H9 (cell line): Measurements from ENCODE around the gene TRIO. TPM values are rescaled to one million over a fixed set of nuclear protein-coding genes. Genes with fewer than 3 reads are reported as not detected.

ENCODE experiments used
- DNase-seq: peaks from one replicate; pipeline ENCODE4 v3.0.0-alpha.2; 2017
- H2AFZ ChIP-seq: one replicate; pipeline ENCODE4 v1.6.1; 2013; ENCODE audit warnings: mild to moderate bottlenecking, low read length, control low read depth, moderate library complexity
- H2AK5ac ChIP-seq: 2 replicates; pipeline ENCODE4 v1.6.1; 2013; ENCODE audit warnings: low read length, control low read depth, mixed read lengths; ENCODE audit not compliant: insufficient read length
- H2BK120ac ChIP-seq: one replicate; pipeline ENCODE4 v1.6.1; 2013; ENCODE audit warnings: low read depth, mild to moderate bottlenecking, low read length, control low read depth, inconsistent platforms; ENCODE audit not compliant: poor library complexity, severe bottlenecking
- H2BK12ac ChIP-seq: 2 replicates; pipeline ENCODE4 v1.6.1; 2013; ENCODE audit warnings: low read length, control low read depth, mixed read lengths, low read depth; ENCODE audit not compliant: insufficient read length
- H2BK15ac ChIP-seq: 2 replicates; pipeline ENCODE4 v1.6.1; 2013; ENCODE audit warnings: low read depth, low read length, control low read depth
- H2BK20ac ChIP-seq: one replicate; pipeline ENCODE4 v1.6.1; 2013; ENCODE audit warnings: low read depth, mild to moderate bottlenecking, low read length, control low read depth, inconsistent platforms; ENCODE audit not compliant: poor library complexity, severe bottlenecking
- H2BK5ac ChIP-seq: 2 replicates; pipeline ENCODE4 v1.6.1; 2013; ENCODE audit warnings: low read length, control low read depth, mixed read lengths; ENCODE audit not compliant: insufficient read length
- H3K14ac ChIP-seq: 2 replicates; pipeline ENCODE4 v1.6.1; 2013; ENCODE audit warnings: low read length, control low read depth; ENCODE audit not compliant: insufficient read depth
- H3K18ac ChIP-seq: 2 replicates; pipeline ENCODE4 v1.6.1; 2013; ENCODE audit warnings: low read depth, mild to moderate bottlenecking, mixed read lengths, low read length, control low read depth; ENCODE audit not compliant: insufficient read length
- H3K23ac ChIP-seq: 2 replicates; pipeline ENCODE4 v1.6.1; 2013; ENCODE audit warnings: low read length, control low read depth, mixed read lengths, low read depth; ENCODE audit not compliant: insufficient read length
- H3K23me2 ChIP-seq: 2 replicates; pipeline ENCODE4 v1.6.1; 2013; ENCODE audit warnings: low read depth, mild to moderate bottlenecking, mixed read lengths, low read length, control low read depth; ENCODE audit not compliant: insufficient read length, poor library complexity, severe bottlenecking
- H3K27ac ChIP-seq: 2 replicates; pipeline ENCODE4 v1.5.1; 2013; ENCODE audit warnings: low read length, control low read depth, mixed read lengths, low read depth; ENCODE audit not compliant: insufficient read length
- H3K27me3 ChIP-seq: 2 replicates; pipeline ENCODE4 v1.6.1; 2013; ENCODE audit warnings: low read length, control low read depth, inconsistent platforms; ENCODE audit not compliant: insufficient read depth
- H3K4ac ChIP-seq: 2 replicates; pipeline ENCODE4 v1.6.1; 2013; ENCODE audit warnings: low read depth, mild to moderate bottlenecking, control low read depth, inconsistent platforms, low read length, moderate library complexity
- H3K4me1 ChIP-seq: 2 replicates; pipeline ENCODE4 v1.6.1; 2013; ENCODE audit warnings: low read length, control low read depth, inconsistent platforms; ENCODE audit not compliant: insufficient read depth
- H3K4me2 ChIP-seq: 2 replicates; pipeline ENCODE4 v1.6.1; 2013; ENCODE audit warnings: low read length, control low read depth, mixed read lengths; ENCODE audit not compliant: insufficient read length, insufficient read depth
- H3K56ac ChIP-seq: 2 replicates; pipeline ENCODE4 v1.6.1; 2013; ENCODE audit warnings: low read depth, mild to moderate bottlenecking, mixed read lengths, low read length, control low read depth; ENCODE audit not compliant: insufficient read length
- H3K79me1 ChIP-seq: 2 replicates; pipeline ENCODE4 v1.6.1; 2013; ENCODE audit warnings: low read depth, mild to moderate bottlenecking, moderate library complexity, low read length, control low read depth, inconsistent platforms; ENCODE audit not compliant: insufficient read depth, poor library complexity, severe bottlenecking
- H3K79me2 ChIP-seq: 2 replicates; pipeline ENCODE4 v1.6.1; 2013; ENCODE audit warnings: low read length, control low read depth, inconsistent platforms; ENCODE audit not compliant: insufficient read depth
- H3K9ac ChIP-seq: 2 replicates; pipeline ENCODE4 v1.6.1; 2013; ENCODE audit warnings: low read length, control low read depth, mixed read lengths; ENCODE audit not compliant: insufficient read length; ENCODE audit errors: extremely low read depth
- H3K9me3 ChIP-seq: one replicate; pipeline ENCODE4 v1.6.1; 2013; ENCODE audit warnings: low read depth, low read length, inconsistent platforms; ENCODE audit not compliant: control insufficient read depth
- H3T11ph ChIP-seq: one replicate; pipeline ENCODE4 v1.6.1; 2013; ENCODE audit warnings: mild to moderate bottlenecking, low read length, control low read depth, inconsistent platforms
- H4K20me1 ChIP-seq: one replicate; pipeline ENCODE4 v1.6.1; 2013; ENCODE audit not compliant: control insufficient read depth, insufficient read length, insufficient read depth
- H4K5ac ChIP-seq: 2 replicates; pipeline ENCODE4 v1.6.1; 2013; ENCODE audit warnings: low read depth, mild to moderate bottlenecking, mixed read lengths, low read length, control low read depth; ENCODE audit not compliant: insufficient read length
- H4K8ac ChIP-seq: replicated peaks from 2 replicates; pipeline ENCODE4 v1.6.1; 2013; ENCODE audit warnings: low read length, control low read depth, mixed read lengths, low read depth; ENCODE audit not compliant: insufficient read length
- H4K91ac ChIP-seq: 2 replicates; pipeline ENCODE4 v1.6.1; 2013; ENCODE audit warnings: low read depth, mild to moderate bottlenecking, moderate library complexity, mixed read lengths, low read length, control low read depth; ENCODE audit not compliant: insufficient read length
- H3K27ac Mint-ChIP-seq, 3 experiments: 2 replicates in 2 of 3; 3 replicates in 1 of 3; pipeline ENCODE4 v1.8.0; 2020 to 2021; ENCODE audit warnings: mixed read lengths in 3 of 3, mild to moderate bottlenecking in 1 of 3, moderate library complexity in 1 of 3
- H3K27me3 Mint-ChIP-seq: 2 replicates; pipeline ENCODE4 v1.8.0; 2021; ENCODE audit warnings: low read depth, mild to moderate bottlenecking, moderate library complexity, mixed read lengths
- H3K36me3 Mint-ChIP-seq, 3 experiments: 2 replicates in 2 of 3; 3 replicates in 1 of 3; pipeline ENCODE4 v1.8.0; 2020 to 2021; ENCODE audit warnings: low read depth in 3 of 3, mixed read lengths in 3 of 3; ENCODE audit not compliant: insufficient read depth in 1 of 3
- H3K4me1 Mint-ChIP-seq, 2 experiments: 2 replicates each; pipeline ENCODE4 v1.8.0; 2020; ENCODE audit warnings: mixed read lengths in 2 of 2
- H3K4me3 Mint-ChIP-seq, 2 experiments: 2 replicates in 1 of 2; 3 replicates in 1 of 2; pipeline ENCODE4 v1.8.0; 2020 to 2021; ENCODE audit warnings: mild to moderate bottlenecking in 2 of 2, mixed read lengths in 2 of 2, moderate library complexity in 1 of 2
- H3K9me3 Mint-ChIP-seq, 2 experiments: 2 replicates in 1 of 2; 3 replicates in 1 of 2; pipeline ENCODE4 v1.8.0; 2020; ENCODE audit warnings: mild to moderate bottlenecking in 2 of 2, mixed read lengths in 2 of 2, moderate library complexity in 1 of 2
- CTCF ChIP-seq: fragments of 200-600 bp; sonication (generic); conservative IDR thresholded peaks from 3 replicates; pipeline ENCODE4 v1.8.0; 2021; ENCODE audit warnings: antibody characterized with exemption, mild to moderate bottlenecking
- WGBS: extraction: QIAGEN DNeasy Blood & Tissue Kit; methylation state at CpG from one replicate; pipeline ENCODE4 v1.1.7; 2013; ENCODE audit warnings: missing lambda C conversion rate, low lambda C conversion rate, mixed read lengths; ENCODE audit not compliant: insufficient read length; ENCODE audit errors: extremely low coverage; 5-methylcytosine and 5-hydroxymethylcytosine counted together
- total RNA-seq: library from RNA; stranded (reverse); gene quantifications from 2 replicates; pipeline ENCODE4 v1.2.1, GENCODE V29; 2021

Gene TRIO
- total RNA-seq, 1 experiment from 2014 or later: 87.8 TPM

- Histone ChIP-seq H4K5ac (no peak overlapping the region), H2BK5ac (no peak overlapping the region), H4K91ac (no peak overlapping the region), H4K8ac (no peak overlapping the region), H2BK12ac (no peak overlapping the region), H3T11ph (no peak overlapping the region), H2BK20ac (no peak overlapping the region), H3K14ac (no peak overlapping the region), H3K79me1 (peaks cover 20% of the 10 kb centered on the region), H3K9me3 (no peaks in the 10 kb centered on the region), H3K27ac (no peak overlapping the region), H3K23me2 (no peaks in the 10 kb centered on the region), H3K23ac (no peak overlapping the region), H3K18ac (no peak overlapping the region), H2AFZ (no peak overlapping the region), H4K20me1 (no peaks in the 10 kb centered on the region), H2AK5ac (no peak overlapping the region), H2BK15ac (no peak overlapping the region), H3K79me2 (peaks cover 33% of the 10 kb centered on the region; the same call in 1 of the 2 replicates), H3K4ac (no peak overlapping the region), H3K4me2 (no peak overlapping the region), H3K56ac (no peak overlapping the region), H3K27me3 (no peaks in the 10 kb centered on the region), H2BK120ac (no peak overlapping the region), H3K9ac (peak overlapping the region; percentile 21), H3K4me1 (peaks cover 13% of the 10 kb centered on the region)
- no peaks in the 10 kb centered on the region for H3K9me3 Mint-ChIP-seq
- no CpG with 5 or more reads among the region's 7 CpGs for WGBS
- H3K27ac Mint-ChIP-seq: no peak overlapping the region; a peak in 1 of 7 replicates
- peaks cover 4% of the 10 kb centered on the region; the same call in 1 of the 2 replicates for H3K27me3 Mint-ChIP-seq
- no peak overlapping the region for H3K4me3 Mint-ChIP-seq
- DNase-seq: no peak
- peaks cover 77 to 78% of the 10 kb centered on the region in 2 experiments for H3K4me1 Mint-ChIP-seq
- no peaks in the 10 kb centered on the region for H3K36me3 Mint-ChIP-seq
- no peak for TF ChIP-seq CTCF
These were observed 43.1 kb downstream of the TRIO start for GRCh38 chr5:14186059-14186830.
